Activated CD4-positive, alpha-beta T cell treated with anti-CD3 and anti-CD28 coated beads, Interleukin-2, amount 50 U/mL, for 1 hour (primary cell): ENCODE data around the gene KLF13.

Experiments
- DNase-seq: peaks from one replicate; pipeline ENCODE4 v3.0.0-alpha.2; 2020

Gene KLF13

GRCh38 chr15:31333820-31334219 lies 7.2 kb downstream of the KLF13 start:
- DNase-seq: no peak

DNA sequence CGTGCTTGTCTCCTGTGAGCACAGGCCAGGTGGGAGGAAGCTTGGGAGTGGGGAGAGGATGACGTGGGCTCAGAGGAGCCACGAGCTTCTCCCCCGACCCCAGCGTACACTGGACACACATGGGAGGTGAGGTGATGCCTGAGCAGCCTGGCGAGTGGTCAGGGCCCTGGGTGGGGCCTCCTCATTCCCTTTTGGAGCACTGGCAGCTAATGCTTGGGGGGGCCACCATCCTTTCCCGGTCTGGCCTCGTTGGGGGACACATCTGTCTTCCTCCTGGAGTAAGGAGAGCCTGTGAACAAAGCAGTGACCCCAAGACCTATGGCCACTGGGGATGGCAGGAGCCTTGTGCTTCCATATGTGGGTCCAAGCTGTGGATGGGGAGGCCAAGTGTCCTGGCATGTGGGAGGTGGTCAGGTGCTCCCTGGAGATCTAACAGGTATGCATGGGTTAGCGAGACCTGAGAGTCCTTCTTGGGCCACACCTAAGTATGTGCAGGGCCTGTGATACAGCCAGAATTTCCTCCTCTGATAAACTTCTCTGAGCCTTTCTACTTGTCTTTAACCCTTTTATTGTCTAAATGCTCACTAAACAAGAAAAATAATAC lies 9.5 kb downstream of the KLF13 start:
- no peak for DNase-seq

- no peak for DNase-seq
Observed at GRCh38 chr15:31336593-31337295, 10.1 kb downstream of the KLF13 start.

DNA sequence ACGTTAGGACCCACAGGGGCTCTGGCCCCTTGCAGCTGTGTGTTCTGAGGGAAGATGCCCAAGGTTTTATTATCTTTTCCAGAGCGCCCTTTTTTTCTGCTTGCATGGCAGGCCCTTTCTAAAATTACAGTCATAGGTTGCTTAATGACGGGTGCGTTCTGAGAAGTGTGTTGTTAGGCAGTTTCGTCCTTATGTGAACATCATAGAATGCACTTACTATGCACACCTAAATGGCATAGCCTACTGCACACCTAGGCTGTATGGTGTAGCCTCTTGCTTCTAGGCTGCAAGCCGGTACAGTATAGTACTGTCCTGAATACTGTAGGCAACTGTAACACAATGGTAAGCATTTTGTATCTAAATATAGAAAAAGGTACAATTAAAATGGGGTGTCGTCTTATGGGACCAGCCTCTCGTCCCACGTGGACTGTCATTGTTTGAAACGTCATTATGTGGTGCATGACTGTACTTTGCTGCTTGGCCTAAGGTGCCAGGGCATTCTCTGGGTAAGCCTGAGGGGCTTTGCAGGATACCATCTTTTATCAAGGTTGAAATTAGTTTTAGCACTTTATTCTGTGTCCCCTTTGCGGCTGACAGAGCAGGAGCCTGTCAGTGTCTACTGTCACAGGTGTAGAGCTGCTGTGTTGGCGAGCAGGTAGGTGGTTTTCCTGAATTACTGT lies 10.9 kb downstream of the KLF13 start:
- DNase-seq: no peak

DNA sequence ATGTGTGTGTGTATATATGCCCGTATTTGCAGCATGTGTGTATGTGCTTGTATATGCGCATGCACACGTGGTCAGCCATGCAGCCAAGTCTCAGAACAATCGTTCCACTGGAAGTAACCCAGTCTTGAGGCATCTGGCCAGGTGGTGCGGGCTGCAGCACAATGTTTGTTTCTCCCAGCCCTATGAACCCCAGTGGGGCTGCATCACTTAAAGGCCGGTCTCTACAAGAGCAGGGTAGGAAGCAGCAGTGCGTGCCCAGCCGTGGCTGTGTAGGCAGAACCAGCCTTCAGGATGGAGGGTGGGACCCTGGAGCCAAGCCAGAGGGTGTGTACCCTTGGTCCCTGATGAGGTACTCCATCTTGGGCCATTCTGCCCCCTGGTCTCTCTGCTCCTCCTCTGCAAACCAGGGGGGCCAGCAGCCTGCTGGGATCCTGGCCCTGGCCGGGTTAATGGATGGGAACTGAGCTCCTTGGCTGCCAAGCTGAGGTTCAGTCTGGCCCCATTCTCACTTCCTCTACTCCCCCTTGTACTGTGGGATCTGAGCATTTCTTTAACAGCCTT lies 11.8 kb downstream of the KLF13 start:
- no peak for DNase-seq

DNA sequence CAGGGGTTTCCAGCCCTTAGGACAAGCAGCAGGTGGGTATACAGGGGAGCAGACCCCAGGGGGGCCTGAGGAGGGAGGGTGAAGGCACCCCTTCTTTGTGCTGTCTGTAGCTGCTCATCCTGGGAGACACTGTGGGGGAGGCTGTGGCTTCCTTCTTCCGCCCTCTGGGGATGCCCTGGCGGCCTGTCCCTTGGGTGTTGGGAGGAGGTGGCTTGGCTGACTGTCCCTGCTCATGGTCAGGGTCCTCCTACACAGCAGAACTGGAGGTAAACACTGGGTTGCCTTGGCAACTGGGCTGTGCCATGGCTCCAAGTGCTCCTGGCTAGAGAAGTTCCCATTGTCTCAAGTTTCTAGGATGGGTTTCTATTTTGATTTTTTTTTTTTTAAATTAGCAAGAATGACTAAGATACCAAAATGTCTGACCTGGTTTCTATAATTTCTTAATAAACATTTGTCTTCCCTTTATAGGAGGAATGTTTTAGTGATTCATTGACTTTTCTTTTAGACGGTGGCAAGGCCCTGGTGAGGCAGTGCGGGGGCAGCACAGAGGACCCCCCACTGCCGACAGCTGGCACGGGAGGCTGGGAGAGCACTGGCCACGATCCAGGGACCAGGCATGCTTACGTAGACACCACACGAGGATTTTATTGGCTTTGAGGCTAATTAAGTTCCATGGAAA lies 12.4 kb downstream of the KLF13 start:
- DNase-seq: no peak

DNA sequence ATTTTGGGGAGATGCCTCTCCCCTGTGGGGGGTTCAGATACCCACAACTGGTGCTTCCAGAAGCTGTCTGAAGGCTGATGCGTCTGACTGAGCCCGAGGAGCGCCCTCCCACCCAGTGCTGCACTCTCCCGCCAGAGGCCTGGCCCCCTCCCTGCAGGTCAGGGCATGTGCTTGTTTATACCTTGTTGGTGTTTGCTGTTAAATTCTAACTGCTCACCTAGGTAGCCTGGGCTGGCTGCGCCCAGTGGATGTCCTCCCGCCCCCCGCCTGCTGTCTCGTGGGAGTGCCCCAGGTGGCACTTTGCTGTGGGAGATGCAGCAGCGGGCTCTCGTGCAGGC lies 12.9 kb downstream of the KLF13 start:
- no peak for DNase-seq

GRCh38 chr15:31340047-31340446 lies 13.4 kb downstream of the KLF13 start:
- DNase-seq: no peak

DNA sequence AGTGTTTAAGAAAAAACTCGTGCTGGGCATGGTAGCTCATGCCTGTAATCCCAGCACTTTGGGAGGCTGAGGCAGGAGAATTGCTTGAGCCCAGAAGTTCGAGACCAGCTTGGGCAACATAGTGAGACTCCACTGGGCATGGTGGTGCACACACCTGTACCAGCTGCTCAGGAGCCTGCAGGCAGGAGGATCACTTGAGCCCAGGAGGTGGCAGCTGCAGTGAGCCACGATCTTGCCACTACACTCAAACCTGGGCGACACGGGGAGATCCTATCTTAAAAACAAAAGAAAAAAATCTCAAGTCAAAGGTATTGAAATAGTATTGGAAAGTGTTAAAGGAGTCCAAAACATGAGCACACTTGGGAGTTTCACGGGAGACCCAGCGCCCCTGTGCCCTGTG lies 14.0 kb downstream of the KLF13 start:
- no peak for DNase-seq

DNA sequence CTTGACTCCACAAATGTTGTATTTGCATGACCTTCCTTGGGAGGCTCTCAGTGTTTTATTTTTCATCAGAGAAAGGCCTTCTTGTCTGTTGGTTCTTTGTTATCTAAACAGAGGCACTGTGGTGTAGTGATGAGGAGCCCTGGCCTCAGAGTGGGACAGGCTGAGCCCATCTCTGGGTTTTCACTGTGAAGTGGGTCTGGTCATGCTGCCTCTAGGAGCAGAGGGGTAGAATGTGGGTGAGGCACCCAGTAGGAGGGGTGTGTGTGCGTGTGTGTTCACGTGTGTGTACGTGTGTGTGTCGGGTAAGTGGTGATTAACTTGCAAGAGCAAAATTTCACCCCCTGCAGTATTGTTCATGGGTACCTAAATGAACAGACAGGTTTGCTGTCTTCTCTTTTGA lies 14.4 kb downstream of the KLF13 start:
- DNase-seq: peak; percentile 0

GRCh38 chr15:31341496-31342195 lies 15.0 kb downstream of the KLF13 start:
- peak; percentile 17 for DNase-seq

DNA sequence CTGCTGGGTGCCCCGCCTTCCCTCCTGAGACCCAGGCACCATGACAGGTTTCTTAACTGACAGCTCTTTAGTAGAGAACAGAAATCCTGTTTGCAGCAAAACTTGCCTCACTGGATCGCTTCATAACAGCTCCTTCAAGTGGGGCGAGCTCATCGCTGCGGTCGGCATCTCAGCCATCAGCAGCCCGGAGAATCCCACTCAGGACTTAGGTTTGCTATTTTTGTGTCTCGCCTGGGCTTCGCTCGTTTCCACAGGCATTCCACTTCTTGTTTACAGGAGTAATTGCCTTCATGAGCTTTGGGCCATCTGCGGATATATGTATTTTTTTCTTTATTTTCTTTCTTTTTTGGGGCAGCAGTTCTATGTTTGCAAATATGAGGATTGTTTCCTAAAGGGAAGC lies 15.7 kb downstream of the KLF13 start:
- no peak for DNase-seq

- DNase-seq: peak; percentile 6
Observed at GRCh38 chr15:31342781-31343626, 16.4 kb downstream of the KLF13 start.

- no peak for DNase-seq
Observed at GRCh38 chr15:31343831-31344230, 17.2 kb downstream of the KLF13 start.

- DNase-seq: no peak
Observed at GRCh38 chr15:31344266-31344665, 17.6 kb downstream of the KLF13 start.

DNA sequence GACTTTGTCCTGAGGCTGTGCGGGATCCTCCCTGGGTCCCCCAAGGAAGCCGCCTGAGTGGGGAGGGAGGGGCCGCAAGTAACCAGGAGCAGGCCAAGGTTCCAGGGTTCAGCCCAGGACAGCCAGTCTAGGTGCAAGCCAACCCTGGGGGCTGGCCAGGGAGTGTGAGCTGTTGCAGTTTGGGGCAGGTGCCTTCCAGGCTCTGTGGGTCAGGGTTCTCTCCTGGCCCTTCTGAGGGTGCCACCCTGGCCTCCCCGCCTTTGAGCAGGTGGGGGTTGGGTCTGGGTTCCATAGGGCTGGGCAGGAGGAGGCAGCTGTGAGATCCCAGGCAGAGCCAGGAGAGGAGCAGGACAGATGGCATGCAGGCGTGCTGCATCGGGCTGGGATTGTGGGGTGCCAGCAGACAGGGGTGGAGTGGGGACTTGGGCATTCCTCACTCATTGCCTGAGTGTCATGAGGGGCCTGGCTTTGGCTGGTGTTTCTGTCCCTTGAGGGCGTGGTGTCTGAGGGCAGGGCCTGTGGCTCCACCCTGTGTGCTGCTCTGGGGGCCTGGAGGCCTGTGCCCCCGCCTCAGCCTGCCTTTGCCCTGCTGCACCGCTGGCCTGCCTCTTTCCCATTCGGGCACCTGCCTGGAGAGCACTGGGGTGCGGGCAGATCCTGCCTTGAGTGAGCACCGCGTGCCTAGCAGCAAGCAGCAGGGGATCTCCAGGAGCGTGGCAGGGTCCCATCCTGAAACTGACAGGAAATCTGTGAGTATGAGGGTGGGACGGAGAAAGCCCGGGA lies 18.4 kb downstream of the KLF13 start:
- DNase-seq: no peak

GRCh38 chr15:31345606-31346366 lies 19.2 kb downstream of the KLF13 start:
- DNase-seq: no peak

- no peak for DNase-seq
Observed at GRCh38 chr15:31346367-31347066, 19.9 kb downstream of the KLF13 start.
